IPS DF 6.9 (cell line): ENCODE measurements around the gene TNFRSF8.

Experiments used
- DNase-seq: peaks from one replicate; pipeline ENCODE4 v3.0.0-alpha.2; 2013; ENCODE audit warnings: low read depth, low spot score
- H3K27ac ChIP-seq: one replicate; pipeline ENCODE4 v1.5.1; 2013; ENCODE audit warnings: low read length, control low read depth
- H3K27me3 ChIP-seq: 2 replicates; pipeline ENCODE4 v1.6.1; 2013; ENCODE audit warnings: mild to moderate bottlenecking, low read length; ENCODE audit not compliant: control insufficient read depth, insufficient read depth
- H3K36me3 ChIP-seq: 2 replicates; pipeline ENCODE4 v1.6.1; 2013; ENCODE audit warnings: low read length; ENCODE audit not compliant: control insufficient read depth, insufficient read depth
- H3K4me1 ChIP-seq: 2 replicates; pipeline ENCODE4 v1.6.1; 2013; ENCODE audit warnings: low read length; ENCODE audit not compliant: control insufficient read depth, insufficient read depth
- H3K4me3 ChIP-seq: 2 replicates; pipeline ENCODE4 v1.5.1; 2013; ENCODE audit warnings: mild to moderate bottlenecking, low read length
- H3K9me3 ChIP-seq: 2 replicates; pipeline ENCODE4 v1.6.1; 2013; ENCODE audit warnings: low read length, inconsistent platforms; ENCODE audit not compliant: control insufficient read depth, insufficient read depth
- WGBS: extraction: QIAGEN DNeasy Blood & Tissue Kit; methylation state at CpG from one replicate; pipeline ENCODE4 v1.1.7; 2013; ENCODE audit warnings: mixed read lengths, missing lambda C conversion rate; ENCODE audit not compliant: insufficient read length, insufficient coverage; 5-methylcytosine and 5-hydroxymethylcytosine counted together

Gene TNFRSF8

GRCh38 chr1:12148958-12149790 lies 86.1 kb downstream of the TNFRSF8 start:
- no peaks in the 10 kb centered on the region; the same call in 1 of the 2 replicates for H3K4me1 ChIP-seq
- H3K27me3 ChIP-seq, result no peaks in the 10 kb centered on the region
- 0 out of 2 replicates have a peak, but pooled peaks cover 3% of the 10 kb centered on the region for H3K36me3 ChIP-seq
- no peaks in the 10 kb centered on the region for H3K9me3 ChIP-seq
- H3K27ac ChIP-seq, result no peak overlapping the region
- WGBS, result no CpG with 5 or more reads among the region's 5 CpGs
- DNase-seq, result no peak
- H3K4me3 ChIP-seq, result no peak overlapping the region

- Histone ChIP-seq H3K36me3 (0 out of 2 replicates have a peak, but pooled peaks cover 3% of the 10 kb centered on the region), H3K9me3 (no peaks in the 10 kb centered on the region), H3K27ac (no peak overlapping the region), H3K4me1 (no peaks in the 10 kb centered on the region), H3K4me3 (no peak overlapping the region), H3K27me3 (no peaks in the 10 kb centered on the region)
- no peak for DNase-seq
- WGBS, result no CpG with 5 or more reads among the region's 6 CpGs
Measured at GRCh38 chr1:12149791-12150175, 86.7 kb downstream of the TNFRSF8 start.

GRCh38 chr1:12150456-12151200 lies 87.5 kb downstream of the TNFRSF8 start:
- no peak overlapping the region for H3K27ac ChIP-seq
- DNase-seq, result no peak

GRCh38 chr1:12151465-12151864 lies 88.4 kb downstream of the TNFRSF8 start:
- no peaks in the 10 kb centered on the region for H3K9me3 ChIP-seq
- DNase-seq, result no peak
- no peaks in the 10 kb centered on the region for H3K27me3 ChIP-seq
- H3K4me1 ChIP-seq, result no peaks in the 10 kb centered on the region
- no CpG with 5 or more reads among the region's 2 CpGs for WGBS
- H3K36me3 ChIP-seq, result no peaks in the 10 kb centered on the region
- no peak overlapping the region for H3K27ac ChIP-seq
- H3K4me3 ChIP-seq, result no peak overlapping the region

More at GRCh38 chr1:12150456-12151200, 87.5 kb downstream of the TNFRSF8 start:
- Histone ChIP-seq H3K4me1 (no peaks in the 10 kb centered on the region), H3K27me3 (no peaks in the 10 kb centered on the region), H3K9me3 (no peaks in the 10 kb centered on the region), H3K36me3 (no peaks in the 10 kb centered on the region), H3K4me3 (no peak overlapping the region)
- no CpG with 5 or more reads among the region's 9 CpGs for WGBS

GRCh38 chr1:12152113-12152891 lies 89.2 kb downstream of the TNFRSF8 start:
- no CpG with 5 or more reads among the region's 7 CpGs for WGBS

GRCh38 chr1:12153181-12153785 lies 90.2 kb downstream of the TNFRSF8 start:
- Histone ChIP-seq H3K9me3 (no peaks in the 10 kb centered on the region), H3K4me1 (peaks cover 2% of the 10 kb centered on the region; the same call in 1 of the 2 replicates), H3K27me3 (no peaks in the 10 kb centered on the region), H3K27ac (no peak overlapping the region), H3K36me3 (no peaks in the 10 kb centered on the region), H3K4me3 (no peak overlapping the region)
- DNase-seq, result no peak
- no CpG with 5 or more reads among the region's 13 CpGs for WGBS

More at GRCh38 chr1:12152113-12152891, 89.2 kb downstream of the TNFRSF8 start:
- Histone ChIP-seq H3K4me1 (no peaks in the 10 kb centered on the region), H3K9me3 (no peaks in the 10 kb centered on the region), H3K27me3 (no peaks in the 10 kb centered on the region), H3K36me3 (no peaks in the 10 kb centered on the region), H3K27ac (no peak overlapping the region), H3K4me3 (no peak overlapping the region)
- DNase-seq, result no peak

GRCh38 chr1:12155328-12155727 lies 92.2 kb downstream of the TNFRSF8 start:
- Histone ChIP-seq H3K36me3 (no peaks in the 10 kb centered on the region), H3K9me3 (no peaks in the 10 kb centered on the region), H3K4me3 (no peak overlapping the region), H3K27me3 (no peaks in the 10 kb centered on the region), H3K4me1 (peaks cover 3% of the 10 kb centered on the region; the same call in 1 of the 2 replicates), H3K27ac (no peak overlapping the region)
- no CpG with 5 or more reads among the region's 2 CpGs for WGBS
- no peak for DNase-seq

- no peak overlapping the region for H3K27ac ChIP-seq
- H3K9me3 ChIP-seq, result no peaks in the 10 kb centered on the region
- no peak for DNase-seq
- no CpG with 5 or more reads among the region's 10 CpGs for WGBS
- no peaks in the 10 kb centered on the region for H3K36me3 ChIP-seq
- no peaks in the 10 kb centered on the region for H3K27me3 ChIP-seq
- peaks cover 3% of the 10 kb centered on the region; the same call in 1 of the 2 replicates for H3K4me1 ChIP-seq
- no peak overlapping the region for H3K4me3 ChIP-seq
Measured at GRCh38 chr1:12157366-12158231, 94.5 kb downstream of the TNFRSF8 start.

- no peaks in the 10 kb centered on the region for H3K36me3 ChIP-seq
- no peak overlapping the region for H3K27ac ChIP-seq
- no peak for DNase-seq
- no peaks in the 10 kb centered on the region for H3K9me3 ChIP-seq
- H3K4me3 ChIP-seq, result no peak overlapping the region
- H3K4me1 ChIP-seq, result peaks cover 3% of the 10 kb centered on the region; the same call in 1 of the 2 replicates
- WGBS, result 100% methylated on average over 1 of the region's 22 CpGs
- no peaks in the 10 kb centered on the region for H3K27me3 ChIP-seq
Measured at GRCh38 chr1:12158357-12159092, 95.4 kb downstream of the TNFRSF8 start.
